HFFc6 (cell line): ENCODE results near the gene STUM. TPM values are rescaled to one million over a fixed set of nuclear protein-coding genes. Genes with fewer than 3 reads are reported as not detected.
"Not testable (repeated sequence)": the region's sequence is repeated elsewhere in the genome, so short reads cannot be mapped to it uniquely, and the experiment has no call there.

Experiments used
- DNase-seq: peaks from one replicate; pipeline ENCODE4 v3.0.0-alpha.2; 2018
- H3K27ac Mint-ChIP-seq: 2 replicates; pipeline ENCODE4 v1.8.0; 2020; ENCODE audit warnings: mild to moderate bottlenecking, mixed read lengths
- H3K27me3 Mint-ChIP-seq: 2 replicates; pipeline ENCODE4 v1.8.0; 2021; ENCODE audit warnings: mild to moderate bottlenecking, moderate library complexity, mixed read lengths; ENCODE audit not compliant: insufficient read depth
- H3K36me3 Mint-ChIP-seq: 2 replicates; pipeline ENCODE4 v1.8.0; 2021; ENCODE audit warnings: low read depth, mixed read lengths
- H3K4me1 Mint-ChIP-seq: 2 replicates; pipeline ENCODE4 v1.8.0; 2020; ENCODE audit warnings: low read depth, mixed read lengths
- H3K4me3 Mint-ChIP-seq: 2 replicates; pipeline ENCODE4 v1.8.0; 2020; ENCODE audit warnings: mild to moderate bottlenecking, moderate library complexity, mixed read lengths
- H3K9me3 Mint-ChIP-seq: 2 replicates; pipeline ENCODE4 v1.8.0; 2020; ENCODE audit warnings: mild to moderate bottlenecking, mixed read lengths
- total RNA-seq, 6 experiments: library from RNA; stranded (reverse); fragmentation: NEBNext Ultra II Directional; extraction: Animal tissue kit (Norgen Biotek cat#: 25700); gene quantifications; 2 replicates in 1 of 6; 3 replicates in 5 of 6; pipeline ENCODE4 v1.2.3, GENCODE V29; 2021
- TF ChIP-seq, protein P1 (sequence below): fragments of 200-600 bp; sonication (generic); IDR thresholded peaks from 2 replicates; pipeline ENCODE4 v1.5.0; 2021; ENCODE audit warnings: antibody characterized with exemption, mild to moderate bottlenecking

STUM gene
- total RNA-seq, 6 experiments from 2014 or later: not detected

DNA sequence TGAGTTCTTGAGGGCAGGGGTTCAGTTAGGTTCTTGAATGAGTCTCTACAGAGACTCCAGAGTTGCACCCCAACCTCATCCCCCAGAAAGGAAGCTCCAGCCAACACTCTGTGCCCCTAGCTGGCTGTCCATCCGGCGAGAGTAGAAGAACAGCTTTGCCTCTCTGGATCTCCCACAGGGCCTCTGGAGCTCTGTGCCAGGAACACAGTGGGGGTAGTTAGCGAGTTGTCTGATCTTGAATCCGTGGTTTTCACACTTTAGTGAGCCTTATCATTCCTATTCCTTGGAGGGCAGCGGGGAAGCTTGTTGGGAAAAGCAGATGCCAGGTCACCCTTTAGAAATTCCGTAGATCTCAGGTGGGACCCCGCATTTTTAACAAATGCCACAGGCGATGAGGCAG is 45.0 kb downstream of the STUM start:
- H3K36me3 Mint-ChIP-seq: no peaks in the 10 kb centered on the region
- no peaks in the 10 kb centered on the region for H3K4me1 Mint-ChIP-seq
- DNase-seq: no peak
- H3K27ac Mint-ChIP-seq: no peak overlapping the region
- H3K27me3 Mint-ChIP-seq: peaks cover 28% of the 10 kb centered on the region
- TF ChIP-seq, protein P1, sequence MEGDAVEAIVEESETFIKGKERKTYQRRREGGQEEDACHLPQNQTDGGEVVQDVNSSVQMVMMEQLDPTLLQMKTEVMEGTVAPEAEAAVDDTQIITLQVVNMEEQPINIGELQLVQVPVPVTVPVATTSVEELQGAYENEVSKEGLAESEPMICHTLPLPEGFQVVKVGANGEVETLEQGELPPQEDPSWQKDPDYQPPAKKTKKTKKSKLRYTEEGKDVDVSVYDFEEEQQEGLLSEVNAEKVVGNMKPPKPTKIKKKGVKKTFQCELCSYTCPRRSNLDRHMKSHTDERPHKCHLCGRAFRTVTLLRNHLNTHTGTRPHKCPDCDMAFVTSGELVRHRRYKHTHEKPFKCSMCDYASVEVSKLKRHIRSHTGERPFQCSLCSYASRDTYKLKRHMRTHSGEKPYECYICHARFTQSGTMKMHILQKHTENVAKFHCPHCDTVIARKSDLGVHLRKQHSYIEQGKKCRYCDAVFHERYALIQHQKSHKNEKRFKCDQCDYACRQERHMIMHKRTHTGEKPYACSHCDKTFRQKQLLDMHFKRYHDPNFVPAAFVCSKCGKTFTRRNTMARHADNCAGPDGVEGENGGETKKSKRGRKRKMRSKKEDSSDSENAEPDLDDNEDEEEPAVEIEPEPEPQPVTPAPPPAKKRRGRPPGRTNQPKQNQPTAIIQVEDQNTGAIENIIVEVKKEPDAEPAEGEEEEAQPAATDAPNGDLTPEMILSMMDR: no peak
- peaks cover 4% of the 10 kb centered on the region; the same call in 1 of the 2 replicates for H3K9me3 Mint-ChIP-seq
- no peak overlapping the region for H3K4me3 Mint-ChIP-seq

DNA sequence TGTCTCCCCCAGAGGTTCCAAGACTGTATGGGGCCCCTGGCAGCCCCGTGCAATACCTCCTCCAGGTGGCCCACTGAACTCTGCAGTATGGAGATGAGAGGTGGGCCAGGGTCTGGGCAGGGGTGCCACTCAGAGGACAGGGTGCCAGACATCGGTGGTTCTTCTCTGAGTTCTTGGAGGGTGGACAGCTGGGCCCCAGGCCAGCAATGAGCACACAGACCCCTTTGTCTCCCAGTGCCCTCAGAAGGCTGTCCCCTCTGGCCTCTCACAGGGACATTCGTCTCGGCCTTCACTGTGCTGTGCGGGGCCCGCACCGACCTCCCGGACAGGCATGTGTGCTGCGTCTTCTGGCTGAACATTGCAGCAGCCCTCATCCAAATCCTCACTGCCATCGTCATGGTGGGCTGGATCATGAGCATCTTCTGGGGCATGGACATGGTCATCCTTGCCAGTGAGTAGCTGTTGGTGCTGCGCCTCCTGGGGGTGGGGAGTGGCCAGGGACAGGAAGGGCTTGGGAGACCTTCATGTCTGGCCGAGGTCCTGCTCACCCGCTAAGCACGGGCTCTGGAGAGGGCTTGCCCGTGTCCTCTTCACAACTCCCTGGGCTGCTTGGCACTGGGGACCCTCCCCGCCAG is 48.1 kb downstream of the STUM start:
- Mint-ChIP-seq H3K27me3 (peaks cover 30% of the 10 kb centered on the region), H3K36me3 (no peaks in the 10 kb centered on the region), H3K4me1 (peaks cover under 1% of the 10 kb centered on the region; the same call in 1 of the 2 replicates), H3K4me3 (no peak overlapping the region), H3K9me3 (peaks cover 4% of the 10 kb centered on the region; the same call in 1 of the 2 replicates), H3K27ac (no peak overlapping the region)
- TF ChIP-seq, protein P1: no peak
- DNase-seq: no peak

DNA sequence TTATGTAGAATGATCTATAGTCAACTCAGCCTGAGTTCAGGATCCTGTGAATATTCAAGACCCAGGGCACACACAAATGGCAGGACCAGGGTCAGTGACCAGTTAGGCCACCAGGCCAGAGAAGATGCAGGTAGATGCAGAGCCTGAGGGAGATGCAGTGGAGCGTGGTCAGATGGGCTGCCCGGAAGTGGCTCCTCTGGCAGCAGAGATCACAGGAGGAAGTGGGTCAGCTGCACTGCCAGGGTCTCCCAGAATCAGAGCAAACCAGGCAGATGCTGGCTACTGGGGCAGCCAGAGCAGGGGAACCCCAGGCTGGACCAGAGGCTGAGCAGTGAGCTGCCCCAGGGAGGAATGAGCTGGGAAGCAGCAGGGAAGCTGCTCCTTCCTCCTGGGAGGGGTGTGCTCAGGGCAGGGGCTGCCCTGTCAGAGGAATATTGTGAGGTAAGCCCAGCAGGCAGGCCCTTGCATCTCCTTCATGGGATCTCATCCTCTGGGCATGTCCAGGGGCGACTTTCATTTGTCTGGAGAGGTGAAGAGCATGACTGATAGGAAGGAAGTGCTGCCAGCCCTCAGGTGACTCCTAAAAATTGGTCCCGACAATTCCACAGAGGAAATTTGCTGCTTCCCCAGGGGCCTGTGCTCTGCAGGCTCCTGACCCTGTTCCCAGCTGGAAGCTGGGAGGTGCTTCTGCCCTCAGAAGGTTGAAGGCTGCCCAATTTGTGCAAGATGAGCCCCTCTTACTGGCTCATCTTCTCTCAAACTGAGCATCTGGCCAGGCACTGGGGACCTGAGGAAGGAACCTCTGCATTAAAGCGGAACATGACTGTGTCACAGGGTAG is 49.3 kb downstream of the STUM start:
- Mint-ChIP-seq H3K36me3 (no peaks in the 10 kb centered on the region), H3K4me1 (peaks cover 12% of the 10 kb centered on the region), H3K27ac (no peak overlapping the region), H3K4me3 (no peak overlapping the region), H3K9me3 (peaks cover 4% of the 10 kb centered on the region; the same call in 1 of the 2 replicates), H3K27me3 (peaks cover 29% of the 10 kb centered on the region)
- DNase-seq: no peak
- TF ChIP-seq, protein P1: no peak

DNA sequence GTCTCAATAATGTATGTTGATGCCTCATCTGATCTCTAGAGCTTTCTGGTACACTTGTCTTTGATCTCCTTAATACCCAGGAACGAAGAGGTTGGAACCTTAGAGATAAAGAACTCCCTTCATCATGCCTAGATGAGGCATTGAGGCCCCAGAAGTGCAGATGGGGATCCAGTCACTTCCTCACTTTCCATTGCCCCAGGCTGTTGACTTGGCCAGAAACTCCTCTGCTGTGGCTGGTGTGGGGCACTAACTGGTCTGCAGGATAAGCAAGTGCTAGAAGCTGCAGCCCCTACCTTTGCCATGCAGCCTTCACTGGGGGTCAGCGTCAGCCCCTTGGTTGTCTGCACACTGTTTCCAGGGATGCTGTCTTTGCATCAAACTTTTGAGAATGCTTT is 49.9 kb downstream of the STUM start:
- Mint-ChIP-seq H3K4me3 (no peak overlapping the region), H3K27ac (no peak overlapping the region), H3K4me1 (peaks cover 18% of the 10 kb centered on the region), H3K9me3 (peaks cover 4% of the 10 kb centered on the region; the same call in 1 of the 2 replicates), H3K36me3 (no peaks in the 10 kb centered on the region), H3K27me3 (peaks cover 29% of the 10 kb centered on the region)
- DNase-seq: no peak
- TF ChIP-seq, protein P1: no peak

DNA sequence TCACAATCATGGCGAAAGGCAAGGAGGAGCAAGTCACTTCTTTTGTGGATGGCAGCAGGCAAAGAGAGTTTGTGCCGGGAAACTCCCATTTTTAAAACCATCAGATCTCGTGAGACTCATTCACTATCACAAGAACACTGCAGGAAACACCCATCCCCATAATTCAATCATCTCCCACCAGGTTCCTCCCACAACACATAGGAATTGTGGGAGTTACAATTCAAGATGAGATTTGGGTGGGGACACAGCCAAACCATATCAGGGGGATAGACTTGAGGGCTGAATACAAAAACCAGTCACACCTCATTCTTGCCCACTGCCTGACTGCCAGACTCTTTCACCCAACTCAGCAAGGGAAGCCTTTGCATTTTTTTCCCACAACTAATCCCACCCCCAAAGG is 50.4 kb downstream of the STUM start:
- H3K4me3 Mint-ChIP-seq, H3K36me3 Mint-ChIP-seq, DNase-seq, H3K9me3 Mint-ChIP-seq, H3K27ac Mint-ChIP-seq: not testable (repeated sequence)
- H3K4me1 Mint-ChIP-seq: peaks cover 23% of the 10 kb centered on the region
- H3K27me3 Mint-ChIP-seq: peaks cover 28% of the 10 kb centered on the region
